HG02642 (cell line): ENCODE results near the gene SNCAIP.

Experiments used
- ATAC-seq: cut with Tn5 transposase; IDR thresholded peaks from one replicate; pipeline ENCODE4 v1.9.1; 2021; ENCODE audit warnings: mild to moderate bottlenecking; ENCODE audit not compliant: unreplicated experiment, poor library complexity

The SNCAIP gene

DNA sequence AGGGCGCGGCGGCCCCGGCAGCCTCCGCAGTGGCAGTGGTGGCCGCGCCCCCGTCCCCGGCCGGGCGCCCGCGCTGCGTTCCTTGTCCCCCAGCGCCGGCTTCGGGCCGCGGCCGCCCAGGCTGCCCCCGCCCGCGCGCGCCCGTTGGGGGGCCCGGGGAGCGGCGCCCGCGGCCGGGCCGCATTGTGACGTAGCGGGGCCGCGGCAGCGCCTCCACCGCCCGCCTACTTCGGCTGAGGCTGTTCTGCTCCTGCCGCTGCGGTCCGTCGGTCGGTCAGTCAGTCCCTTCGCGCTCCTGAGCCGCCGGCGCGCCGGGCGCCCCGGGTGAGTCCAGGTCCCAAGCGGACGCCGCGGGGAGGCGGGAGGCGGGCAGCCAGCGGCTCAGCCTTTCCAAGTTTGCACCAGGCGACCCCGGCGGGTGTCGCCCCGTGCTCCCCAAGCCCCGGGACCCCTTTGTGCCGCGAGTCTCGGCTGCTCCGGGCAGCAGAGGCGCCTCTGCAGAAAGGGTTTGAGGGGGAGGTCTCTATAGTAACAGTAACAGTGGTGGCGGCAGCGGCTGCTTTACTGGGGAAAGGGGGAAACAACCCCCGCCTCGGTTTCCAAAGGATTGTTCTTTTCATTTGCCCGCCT is at the start of gene SNCAIP:
Gene SNCAIP, plus strand, starts transcription at position 277 of the 630 bp plus-strand sequence. CDS start 78,898 bp downstream, outside the sequence.
- ATAC-seq, result peak; percentile 69

DNA sequence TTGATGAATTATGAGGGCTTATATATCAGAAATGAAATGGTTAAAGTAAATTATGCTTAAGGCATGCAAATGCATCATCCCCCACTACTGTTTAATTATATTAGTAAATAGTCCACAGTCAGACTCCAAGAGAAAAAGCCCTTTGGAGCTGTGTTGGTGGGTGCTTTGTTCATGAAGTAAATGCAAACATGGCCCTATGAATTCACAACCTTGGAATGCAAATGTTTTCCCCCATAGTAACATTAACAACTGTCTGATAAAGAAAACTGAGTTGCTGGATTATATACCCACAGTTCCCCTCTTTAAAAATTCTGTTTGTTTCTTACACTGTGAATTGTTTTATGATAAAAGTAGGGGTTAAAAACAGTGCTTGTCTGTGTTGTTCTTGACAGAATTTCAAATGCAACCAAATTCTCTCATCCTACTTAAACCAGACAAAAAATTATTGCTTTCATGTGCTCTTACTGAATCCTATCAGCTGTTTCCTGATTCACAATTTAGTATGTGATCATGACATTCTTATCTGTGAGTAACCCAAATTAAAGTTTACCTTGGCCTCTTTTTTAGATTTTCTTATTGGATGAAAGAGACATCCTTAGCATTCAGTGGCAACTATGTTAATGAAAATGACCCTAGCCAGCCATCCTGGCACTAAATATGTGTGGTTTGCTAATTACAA is 48.5 kb upstream of the SNCAIP start:
- no peak for ATAC-seq

DNA sequence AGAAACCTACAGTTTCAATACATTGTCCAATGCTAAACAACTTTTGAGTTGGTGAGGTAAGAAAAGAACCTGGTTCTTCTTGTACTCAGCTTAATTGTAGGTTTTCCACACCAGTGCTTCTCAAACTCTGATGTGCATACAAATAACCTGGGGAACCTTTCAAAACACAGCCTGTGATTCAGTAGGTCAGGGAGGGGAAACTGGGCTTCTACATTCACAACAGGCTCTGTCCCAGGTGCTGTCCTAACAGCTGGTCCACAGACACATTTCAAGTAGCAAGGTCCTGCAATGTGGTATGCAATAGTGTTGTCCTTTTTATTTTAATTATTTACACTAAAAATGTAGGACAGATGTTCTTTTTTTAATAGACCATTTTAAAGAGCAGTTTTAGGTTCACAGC is 47.4 kb upstream of the SNCAIP start:
- no peak for ATAC-seq

DNA sequence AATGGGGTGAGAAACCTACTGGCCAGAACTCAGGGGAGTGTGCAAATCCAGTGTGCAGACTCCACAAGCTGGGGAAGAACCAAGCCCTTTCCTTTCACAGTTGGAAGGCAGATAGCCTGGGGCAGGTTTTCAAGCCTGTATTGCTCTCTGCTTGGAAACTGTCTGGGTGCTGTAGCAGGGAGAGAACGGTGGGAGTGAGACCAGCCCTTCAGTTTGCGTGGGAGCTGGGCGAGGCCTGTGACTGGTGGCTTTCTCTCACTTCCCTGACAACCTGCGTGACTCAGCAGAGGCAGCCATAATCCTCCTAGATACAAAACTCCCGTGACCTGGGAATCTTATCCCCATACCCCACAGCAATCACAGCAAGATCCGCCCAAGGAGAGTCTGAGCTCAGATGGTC is 44.9 kb upstream of the SNCAIP start:
- ATAC-seq, result no peak

DNA sequence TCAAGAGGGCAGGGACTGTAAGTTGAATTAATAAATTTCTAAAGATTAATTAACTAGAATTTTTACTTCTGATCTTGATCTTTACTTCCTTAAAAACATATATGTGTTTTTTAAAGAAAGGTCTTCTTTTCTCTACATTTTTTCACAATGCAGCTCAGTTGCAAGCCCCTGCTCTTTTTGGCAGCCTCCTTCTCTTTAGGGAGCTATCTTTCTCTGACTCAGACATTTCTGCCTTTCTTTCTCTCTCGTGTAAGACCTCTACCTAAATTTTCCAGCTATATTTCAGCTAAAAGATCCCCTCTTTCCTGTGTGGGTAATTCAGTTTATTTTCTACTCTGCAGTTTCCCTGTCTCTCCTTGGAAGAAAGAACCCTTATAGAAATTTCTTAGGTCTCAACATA is 38.3 kb upstream of the SNCAIP start:
- ATAC-seq, result no peak

DNA sequence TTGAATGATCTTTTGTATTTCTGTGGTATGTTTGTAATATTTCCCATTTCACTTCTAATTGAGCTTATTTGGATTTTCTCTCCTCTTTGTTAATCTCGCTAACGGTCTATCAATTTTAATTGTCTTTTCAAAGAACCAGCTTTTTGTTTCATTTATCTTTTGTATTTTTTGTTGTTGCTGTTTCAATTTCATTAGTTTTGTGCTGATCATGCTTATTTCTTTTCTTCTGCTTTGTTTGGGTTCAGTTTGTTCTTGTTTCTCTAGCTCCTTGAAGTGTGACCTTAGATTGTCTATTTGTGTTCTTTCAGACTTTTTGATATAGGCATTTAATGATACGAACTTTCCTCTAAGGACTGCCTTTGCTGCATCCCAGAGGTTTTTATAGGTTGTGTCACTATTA is 28.4 kb upstream of the SNCAIP start:
- ATAC-seq, result no peak

DNA sequence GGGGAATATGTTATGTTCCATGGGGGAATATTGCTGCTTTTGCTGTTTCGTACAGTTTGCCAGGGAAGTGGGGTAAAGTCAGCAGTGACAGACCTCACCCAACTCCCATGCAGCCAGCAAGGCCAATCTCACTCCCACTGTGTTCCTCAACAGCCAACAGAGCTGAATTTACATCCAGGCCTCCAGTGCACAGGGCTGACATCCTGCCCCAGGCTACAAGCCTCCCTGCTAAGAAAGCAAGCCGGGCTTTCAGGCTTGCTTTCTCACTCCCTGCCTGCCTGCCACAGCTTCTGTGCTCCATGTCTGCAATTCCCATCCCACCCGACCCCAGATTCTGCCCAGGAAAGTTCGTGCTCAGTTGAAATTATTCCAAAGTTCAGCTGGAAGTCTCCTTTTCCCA is 25.5 kb upstream of the SNCAIP start:
- ATAC-seq, result no peak

DNA sequence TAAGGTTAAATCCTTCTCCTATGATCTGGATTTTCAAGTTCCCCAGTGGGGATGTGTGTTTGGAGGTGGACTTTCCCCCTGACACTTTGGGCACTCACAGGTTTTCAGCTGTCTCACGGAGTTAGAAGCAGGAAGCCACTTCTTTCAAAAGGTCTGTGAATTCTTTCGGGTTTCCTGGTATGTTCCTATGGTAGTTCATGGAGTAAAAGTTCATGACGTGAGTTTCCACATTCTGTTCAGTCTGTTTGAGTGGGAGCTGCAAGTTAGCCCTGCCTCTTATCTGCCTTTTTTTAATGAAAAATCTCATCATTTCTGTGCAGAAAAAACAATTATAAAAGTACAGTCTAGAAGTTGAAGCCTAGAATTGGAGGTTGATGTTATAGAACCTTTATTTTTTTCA is 24.9 kb upstream of the SNCAIP start:
- ATAC-seq, result no peak

DNA sequence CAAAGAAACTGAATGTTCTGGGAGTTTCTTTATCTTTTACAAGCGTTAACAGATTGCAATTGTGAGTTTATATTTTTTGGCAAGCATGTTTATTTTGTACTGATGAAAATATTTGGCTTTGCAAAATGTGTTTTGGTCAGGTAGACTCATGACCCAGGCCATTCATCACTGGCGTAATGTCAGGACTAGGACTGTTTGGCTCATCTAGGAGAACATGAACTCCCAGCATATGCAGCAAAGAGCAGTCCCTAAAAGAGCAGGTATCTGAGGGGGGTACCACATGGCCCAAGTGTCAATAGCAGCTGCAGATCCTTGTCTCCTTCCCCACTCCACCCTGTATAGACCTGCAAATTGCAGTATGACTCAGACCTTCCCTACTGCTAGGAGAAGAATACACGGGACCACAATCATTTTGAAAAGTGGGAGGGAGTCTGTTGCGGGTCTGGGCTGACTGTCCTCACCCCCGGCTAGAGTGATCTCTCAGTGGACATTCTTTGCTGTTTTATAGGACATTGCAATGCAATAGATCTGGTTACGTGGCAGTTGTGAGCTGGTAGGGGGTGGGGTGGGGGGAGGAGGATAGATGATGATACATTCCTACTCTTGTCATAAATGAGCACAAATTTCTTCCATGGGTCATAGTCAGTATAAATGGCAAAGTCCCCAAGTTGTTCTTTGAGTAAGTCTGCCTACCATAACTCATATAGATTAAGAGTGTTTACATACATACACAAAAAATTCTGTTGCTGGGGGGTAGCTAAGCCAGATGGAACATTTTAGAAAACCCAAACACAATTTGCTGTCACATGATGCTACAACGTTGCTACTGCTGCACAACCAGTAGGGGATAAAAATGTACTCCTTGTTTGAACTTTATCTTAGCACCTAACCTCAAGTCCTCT is 20.8 kb upstream of the SNCAIP start:
- ATAC-seq, result no peak

DNA sequence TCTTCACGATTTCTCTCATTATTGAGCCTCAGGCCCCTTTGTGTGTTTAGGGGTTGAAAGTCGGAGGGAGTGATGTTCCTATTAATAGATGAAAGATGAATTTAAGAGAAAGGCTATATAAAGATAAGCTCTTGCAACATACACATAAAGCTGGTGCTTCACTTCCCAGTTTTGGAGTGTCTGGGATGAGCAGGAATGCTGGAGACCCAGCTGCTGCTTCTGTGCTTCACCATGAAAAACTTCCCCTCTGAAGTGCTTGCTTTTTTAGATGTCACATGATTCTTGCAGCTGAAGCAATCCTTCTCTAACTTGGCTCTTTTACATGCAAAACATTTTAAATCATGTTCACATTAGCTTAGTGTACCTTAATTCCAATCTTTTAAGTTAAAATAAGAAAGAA is 19.7 kb upstream of the SNCAIP start:
- no peak for ATAC-seq

DNA sequence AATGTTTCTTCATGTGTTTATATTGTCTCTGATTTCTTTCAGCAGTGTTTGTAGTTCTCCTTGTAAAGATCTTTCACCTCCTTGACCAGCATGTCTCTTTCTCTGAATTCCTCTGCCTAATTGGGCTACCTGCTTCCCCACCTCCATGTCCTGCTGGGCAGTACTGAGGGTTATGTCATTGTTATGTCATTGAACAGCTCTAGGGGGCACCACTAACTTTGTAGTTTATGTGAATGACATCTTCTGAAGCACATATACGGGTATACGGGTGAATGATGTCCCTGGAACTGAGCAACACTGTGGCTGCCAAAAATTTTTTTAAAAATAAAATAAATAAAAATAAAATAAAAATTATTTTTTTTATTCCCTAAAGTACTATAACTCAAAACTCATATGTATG is 16.9 kb upstream of the SNCAIP start:
- peak; percentile 49 for ATAC-seq

DNA sequence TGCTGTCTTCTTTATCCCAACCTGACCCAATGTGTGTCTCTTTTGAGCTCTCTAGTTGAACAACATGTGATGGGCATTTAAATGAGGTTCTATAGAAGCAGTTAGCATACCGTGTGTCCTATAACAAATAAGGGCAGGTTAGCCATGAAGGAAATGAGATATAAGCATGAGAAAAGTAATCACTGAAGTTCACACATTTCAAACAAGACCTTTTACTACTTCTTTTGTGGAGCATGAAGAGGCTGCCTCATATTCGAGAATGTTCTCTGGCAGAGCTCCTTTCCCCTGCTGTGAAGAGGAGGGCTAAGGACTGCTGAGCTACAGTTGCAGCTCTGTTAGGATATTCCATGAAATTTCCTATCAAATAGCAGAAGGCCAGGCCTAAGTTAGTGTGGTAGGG is 15.2 kb upstream of the SNCAIP start:
- ATAC-seq, result no peak

DNA sequence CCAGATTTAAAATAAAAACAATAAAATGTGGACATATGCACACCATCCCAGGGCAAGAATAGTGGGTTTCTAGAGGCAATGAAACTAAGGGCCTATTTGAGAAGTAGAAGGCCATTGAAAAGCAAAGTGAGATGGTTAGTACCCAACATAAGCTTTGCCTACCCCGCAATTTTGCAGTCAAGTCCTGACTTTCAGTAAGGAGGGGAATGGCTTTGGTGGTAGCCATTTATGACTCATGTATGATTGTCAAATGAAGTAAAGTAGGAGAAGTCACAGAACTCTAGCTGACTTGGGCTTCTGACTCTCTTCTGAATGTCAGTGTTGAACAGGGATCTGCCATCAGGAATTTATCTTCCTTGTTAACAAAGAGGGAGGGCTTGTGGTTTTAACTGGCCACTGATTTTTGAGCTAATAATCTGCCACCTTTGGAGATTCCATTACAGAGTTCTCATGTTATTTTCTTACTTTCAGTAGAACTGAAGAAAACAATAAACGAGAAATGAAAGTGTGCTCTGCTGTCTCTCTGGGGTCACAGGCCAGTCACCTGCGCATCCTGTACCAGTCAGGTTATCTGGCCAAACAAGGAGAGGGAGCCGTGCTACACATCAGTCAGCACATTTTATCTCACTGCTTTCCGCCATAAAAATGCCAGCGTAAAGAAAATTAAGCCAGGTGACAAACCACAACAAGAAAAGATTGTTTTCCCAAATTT is 14.3 kb upstream of the SNCAIP start:
- ATAC-seq, result peak; percentile 85

DNA sequence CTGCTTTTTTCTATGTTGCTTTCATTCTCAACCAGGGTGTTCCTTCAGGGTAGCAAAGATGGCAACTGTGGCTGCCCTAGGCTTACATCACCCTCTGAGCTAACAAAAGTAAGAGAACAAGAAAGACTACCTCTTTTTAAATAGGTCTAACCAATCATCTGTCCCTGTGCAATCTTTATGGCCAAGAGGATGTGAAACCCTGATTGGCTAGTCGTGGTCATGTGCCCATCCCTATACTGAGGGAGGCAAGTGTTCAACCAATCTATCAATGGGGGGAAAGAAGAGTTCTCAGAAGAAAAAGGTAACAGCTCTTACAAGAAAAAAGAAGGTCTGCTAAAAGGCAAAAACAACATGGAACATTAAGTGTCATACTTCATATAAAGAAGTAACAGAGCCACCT is 11.7 kb upstream of the SNCAIP start:
- ATAC-seq, result no peak

DNA sequence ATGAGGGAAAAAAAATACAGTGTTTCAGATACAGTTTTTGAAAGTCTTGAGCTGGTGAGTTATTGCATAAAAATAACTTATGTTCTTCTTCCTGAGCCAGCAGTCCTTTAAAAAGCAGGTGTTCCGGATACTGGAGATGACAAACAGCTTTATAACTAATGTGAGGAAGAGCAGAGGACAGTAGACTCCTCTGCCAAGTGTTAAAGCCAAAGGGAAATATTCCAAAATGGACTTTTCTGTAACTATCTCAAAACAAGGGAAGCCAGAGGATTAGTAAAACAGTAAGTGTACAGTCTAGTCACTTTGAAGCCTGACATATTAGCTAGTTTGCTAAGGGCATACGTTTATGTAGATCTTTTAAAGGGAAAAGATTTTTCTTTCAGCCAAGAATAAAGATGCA is 11.0 kb upstream of the SNCAIP start:
- no peak for ATAC-seq

DNA sequence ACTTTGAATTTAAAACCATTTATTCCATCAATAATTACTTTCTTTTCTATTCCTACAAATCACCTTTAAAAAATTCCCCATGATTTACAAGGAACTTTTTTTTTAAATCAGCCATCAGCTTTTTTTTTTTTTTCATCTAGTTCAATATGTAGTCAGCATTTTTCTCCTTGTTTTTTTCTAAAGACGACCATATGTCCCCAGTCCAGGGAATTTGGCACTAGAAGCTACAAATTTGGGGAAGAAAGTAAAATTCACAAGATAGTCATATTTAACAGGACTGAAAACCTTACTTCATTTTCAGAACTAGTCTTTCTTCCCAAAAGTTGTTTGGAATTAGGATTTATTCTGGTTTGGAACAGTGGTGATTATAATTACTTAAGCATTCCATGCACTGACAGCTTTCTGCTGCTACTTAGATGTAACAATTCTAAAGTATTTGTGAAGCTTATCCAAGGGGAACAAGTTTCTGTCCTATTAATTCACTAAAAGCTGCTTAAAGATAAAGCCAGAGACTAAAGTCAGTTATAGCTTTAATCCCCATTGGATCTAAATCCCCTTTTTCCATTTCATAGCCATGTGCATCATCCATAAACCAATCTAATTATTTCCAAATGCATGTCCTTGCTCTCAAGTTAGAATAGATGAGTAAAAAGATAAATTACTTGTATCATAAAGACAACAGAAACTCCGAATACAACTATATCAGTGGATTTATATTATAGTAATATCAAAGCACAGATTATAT is 7.4 kb upstream of the SNCAIP start:
- no peak for ATAC-seq

DNA sequence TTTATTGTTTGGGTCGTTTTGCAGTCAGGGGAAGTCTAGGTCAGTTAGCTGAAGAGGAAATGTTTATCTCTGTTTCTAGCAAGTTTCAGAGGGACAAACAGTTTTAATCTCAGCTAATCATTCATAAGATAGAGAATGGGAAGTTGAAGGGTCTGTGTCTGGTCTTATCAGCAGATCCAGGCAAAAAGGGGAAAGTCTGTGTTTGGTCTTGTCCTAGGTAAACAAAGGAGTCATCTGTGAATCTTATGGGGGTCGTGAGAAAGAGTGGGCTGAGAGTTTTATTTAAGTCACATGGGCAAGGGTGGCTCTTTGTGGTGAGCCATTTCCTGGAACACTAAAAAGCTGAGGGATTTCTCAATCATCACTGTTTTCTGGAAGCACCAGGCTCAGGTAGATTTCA is 5.6 kb upstream of the SNCAIP start:
- ATAC-seq, result no peak

DNA sequence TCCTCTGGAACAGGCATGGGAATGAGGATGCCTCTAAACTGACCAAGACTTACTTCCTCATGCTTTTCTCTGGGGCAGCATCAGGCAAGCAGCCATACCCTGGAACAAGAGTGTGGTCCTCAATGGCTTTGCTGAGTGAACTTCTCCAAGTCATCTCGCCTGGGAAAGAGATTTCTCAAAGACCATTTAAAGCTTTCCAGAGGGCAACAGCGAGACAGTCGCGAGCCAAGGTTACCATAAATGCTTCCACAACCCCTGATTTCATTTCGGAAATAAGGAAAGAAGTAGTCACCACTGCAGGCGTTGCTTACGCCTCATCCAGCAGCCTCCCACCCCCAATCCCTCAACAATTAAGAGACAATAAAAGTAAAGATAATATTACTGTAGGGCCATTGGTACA is 1.1 kb upstream of the SNCAIP start:
- no peak for ATAC-seq

DNA sequence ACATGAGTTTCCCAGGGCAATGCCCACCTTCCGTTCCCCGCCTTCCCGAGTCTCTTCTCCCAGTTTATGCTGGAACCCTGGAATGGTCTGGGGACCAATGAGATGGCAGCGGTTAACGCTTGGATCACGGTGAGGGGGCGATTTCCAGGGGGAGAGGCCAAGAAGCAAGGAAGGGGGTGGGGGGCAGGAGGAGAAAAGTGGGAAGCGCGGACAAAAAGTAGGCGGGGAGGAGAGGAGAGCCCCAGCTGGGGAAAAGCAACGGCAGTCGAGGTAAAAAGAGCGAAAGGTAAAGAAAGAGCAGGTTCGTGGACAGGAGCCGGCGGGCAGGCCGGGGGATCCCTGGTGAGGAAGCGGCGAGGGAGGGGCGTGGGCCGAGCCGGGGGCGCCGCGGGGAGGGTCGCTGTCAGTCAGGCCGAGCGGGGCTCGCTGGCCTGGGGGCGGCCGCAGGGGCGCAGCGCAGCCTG is 508 bp upstream of the SNCAIP start:
- ATAC-seq, result no peak
